Neural progenitor cell (in vitro differentiated cells): ENCODE measurements around the gene KRT8. TPM values are rescaled to one million over a fixed set of nuclear protein-coding genes. Genes with fewer than 3 reads are reported as not detected.
"Not testable (repeated sequence)": the region's sequence is repeated elsewhere in the genome, so short reads cannot be mapped to it uniquely, and the experiment has no call there.

Experiments
- DNase-seq: peaks from one replicate; pipeline ENCODE4 v3.0.0-alpha.2; 2016; ENCODE audit warnings: low spot score
- H2AFZ ChIP-seq: fragments of 200-600 bp; sonication (generic); replicated peaks from 2 replicates; pipeline ENCODE4 v1.6.1; 2016; ENCODE audit warnings: antibody characterized with exemption
- H3F3A ChIP-seq: fragments of 200-600 bp; sonication (generic); 2 replicates; pipeline ENCODE4 v1.6.1; 2016; ENCODE audit warnings: antibody characterized with exemption, low read depth
- H3K27ac ChIP-seq: fragments of 200-600 bp; sonication (generic); 2 replicates; pipeline ENCODE4 v1.5.1; 2016; ENCODE audit warnings: mild to moderate bottlenecking
- H3K27me3 ChIP-seq: fragments of 200-600 bp; sonication (generic); 2 replicates; pipeline ENCODE4 v1.6.1; 2016; ENCODE audit warnings: mild to moderate bottlenecking, moderate library complexity
- H3K36me3 ChIP-seq: fragments of 200-600 bp; sonication (generic); 2 replicates; pipeline ENCODE4 v1.5.1; 2016
- H3K4me1 ChIP-seq: fragments of 200-600 bp; sonication (generic); 2 replicates; pipeline ENCODE4 v1.6.1; 2016; ENCODE audit warnings: mixed run types
- H3K4me2 ChIP-seq: fragments of 200-600 bp; sonication (generic); 2 replicates; pipeline ENCODE4 v1.6.1; 2016
- H3K4me3 ChIP-seq: fragments of 200-600 bp; sonication (generic); 2 replicates; pipeline ENCODE4 v1.5.1; 2016
- H3K79me2 ChIP-seq: fragments of 200-600 bp; sonication (generic); 2 replicates; pipeline ENCODE4 v1.6.1; 2016; ENCODE audit warnings: low read depth
- H3K9ac ChIP-seq: fragments of 200-600 bp; sonication (generic); 2 replicates; pipeline ENCODE4 v1.6.1; 2016
- H3K9me3 ChIP-seq: fragments of 200-600 bp; sonication (generic); 2 replicates; pipeline ENCODE4 v1.5.1; 2016; ENCODE audit warnings: low read depth
- H4K20me1 ChIP-seq: fragments of 200-600 bp; sonication (generic); 2 replicates; pipeline ENCODE4 v1.6.1; 2016; ENCODE audit warnings: low read depth
- H3K27ac Mint-ChIP-seq: 3 replicates; pipeline ENCODE4 v1.8.0; 2021; ENCODE audit warnings: mixed read lengths
- H3K27me3 Mint-ChIP-seq: 2 replicates; pipeline ENCODE4 v1.8.0; 2022; ENCODE audit warnings: low read depth, mild to moderate bottlenecking, inconsistent platforms, moderate library complexity, mixed read lengths; ENCODE audit not compliant: insufficient read depth
- H3K36me3 Mint-ChIP-seq: 3 replicates; pipeline ENCODE4 v1.8.0; 2021; ENCODE audit warnings: mixed read lengths
- H3K4me1 Mint-ChIP-seq: 3 replicates; pipeline ENCODE4 v1.8.0; 2021; ENCODE audit warnings: mixed read lengths
- H3K4me3 Mint-ChIP-seq: 3 replicates; pipeline ENCODE4 v1.8.0; 2021; ENCODE audit warnings: mild to moderate bottlenecking, moderate library complexity, mixed read lengths
- H3K9me3 Mint-ChIP-seq: 3 replicates; pipeline ENCODE4 v1.8.0; 2020; ENCODE audit warnings: mixed read lengths
- EZH2phosphoT487 ChIP-seq: fragments of 200-600 bp; sonication (generic); IDR thresholded peaks from 2 replicates; pipeline ENCODE4 v1.6.1; 2017; ENCODE audit warnings: antibody characterized with exemption
- total RNA-seq: library from RNA; depleted of rRNA; stranded (reverse); fragments of >200 nt; gene quantifications from 2 replicates; pipeline ENCODE4 v1.2.3, GENCODE V29; 2015; ENCODE audit warnings: low replicate concordance
- TF ChIP-seq, protein P1 (sequence below): fragments of 200-600 bp; sonication (generic); IDR thresholded peaks from 2 replicates; pipeline ENCODE4 v1.5.1; 2017; ENCODE audit warnings: antibody characterized with exemption, mild to moderate bottlenecking

KRT8 gene
- total RNA-seq, 1 donor from 2014 or later: 168 TPM

DNA sequence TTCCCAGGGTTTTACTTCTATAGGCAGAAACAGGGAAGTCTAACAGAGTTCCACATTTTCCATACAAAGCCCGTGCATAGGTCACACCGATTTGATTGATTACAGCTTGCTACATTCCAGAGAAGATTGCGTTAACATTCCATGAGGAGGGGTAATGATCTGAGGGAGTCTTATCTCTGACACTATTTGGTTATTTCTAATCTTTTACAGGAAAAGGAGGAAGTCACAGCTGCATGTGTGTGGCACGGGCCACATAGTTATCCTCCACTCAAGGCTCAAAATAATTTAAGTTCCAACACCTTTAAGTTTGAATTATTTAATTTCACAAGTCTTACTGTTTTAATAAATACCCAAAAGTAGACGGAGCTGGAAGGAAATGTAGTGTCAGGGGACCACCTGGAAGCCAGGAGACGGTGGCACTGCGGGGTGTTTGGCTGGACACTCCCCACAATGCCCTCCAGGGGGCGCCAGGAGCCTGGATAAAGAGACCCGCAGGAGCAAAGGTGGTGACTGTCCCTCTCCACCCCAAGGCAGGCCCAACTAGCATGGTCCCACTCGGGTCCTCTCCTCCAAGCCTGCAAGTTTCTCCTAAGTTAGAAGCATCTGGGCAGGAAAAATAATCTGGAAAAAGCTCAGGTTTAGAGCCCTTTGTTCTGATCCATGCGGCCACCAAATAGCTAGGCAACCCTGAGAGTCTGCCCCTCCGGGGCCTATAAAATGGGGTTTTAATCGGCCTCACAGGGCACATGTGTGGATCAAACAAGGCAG, 20.2 kb downstream of the KRT8 start:
- H3K4me2 ChIP-seq: no peak overlapping the region
- H4K20me1 ChIP-seq: no peaks in the 10 kb centered on the region
- no peaks in the 10 kb centered on the region for H3K27me3 ChIP-seq
- H3K27ac ChIP-seq: no peak overlapping the region
- no peaks in the 10 kb centered on the region for H3K36me3 ChIP-seq
- no peaks in the 10 kb centered on the region for H3F3A ChIP-seq
- H3K4me1 ChIP-seq: no peaks in the 10 kb centered on the region
- TF ChIP-seq, protein P1, sequence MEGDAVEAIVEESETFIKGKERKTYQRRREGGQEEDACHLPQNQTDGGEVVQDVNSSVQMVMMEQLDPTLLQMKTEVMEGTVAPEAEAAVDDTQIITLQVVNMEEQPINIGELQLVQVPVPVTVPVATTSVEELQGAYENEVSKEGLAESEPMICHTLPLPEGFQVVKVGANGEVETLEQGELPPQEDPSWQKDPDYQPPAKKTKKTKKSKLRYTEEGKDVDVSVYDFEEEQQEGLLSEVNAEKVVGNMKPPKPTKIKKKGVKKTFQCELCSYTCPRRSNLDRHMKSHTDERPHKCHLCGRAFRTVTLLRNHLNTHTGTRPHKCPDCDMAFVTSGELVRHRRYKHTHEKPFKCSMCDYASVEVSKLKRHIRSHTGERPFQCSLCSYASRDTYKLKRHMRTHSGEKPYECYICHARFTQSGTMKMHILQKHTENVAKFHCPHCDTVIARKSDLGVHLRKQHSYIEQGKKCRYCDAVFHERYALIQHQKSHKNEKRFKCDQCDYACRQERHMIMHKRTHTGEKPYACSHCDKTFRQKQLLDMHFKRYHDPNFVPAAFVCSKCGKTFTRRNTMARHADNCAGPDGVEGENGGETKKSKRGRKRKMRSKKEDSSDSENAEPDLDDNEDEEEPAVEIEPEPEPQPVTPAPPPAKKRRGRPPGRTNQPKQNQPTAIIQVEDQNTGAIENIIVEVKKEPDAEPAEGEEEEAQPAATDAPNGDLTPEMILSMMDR: peak; percentile 99
- TF ChIP-seq EZH2phosphoT487: no peak
- H2AFZ ChIP-seq: no peak overlapping the region
- Mint-ChIP-seq H3K27me3 (peaks cover 9% of the 10 kb centered on the region), H3K36me3 (no peaks in the 10 kb centered on the region), H3K9me3 (no peaks in the 10 kb centered on the region), H3K4me3 (no peak overlapping the region), H3K27ac (no peak overlapping the region), H3K4me1 (peaks cover 9% of the 10 kb centered on the region)
- H3K4me3 ChIP-seq: no peak overlapping the region
- no peaks in the 10 kb centered on the region for H3K9me3 ChIP-seq
- no peaks in the 10 kb centered on the region for H3K79me2 ChIP-seq
- DNase-seq: peak; percentile 83
- no peak overlapping the region for H3K9ac ChIP-seq

DNA sequence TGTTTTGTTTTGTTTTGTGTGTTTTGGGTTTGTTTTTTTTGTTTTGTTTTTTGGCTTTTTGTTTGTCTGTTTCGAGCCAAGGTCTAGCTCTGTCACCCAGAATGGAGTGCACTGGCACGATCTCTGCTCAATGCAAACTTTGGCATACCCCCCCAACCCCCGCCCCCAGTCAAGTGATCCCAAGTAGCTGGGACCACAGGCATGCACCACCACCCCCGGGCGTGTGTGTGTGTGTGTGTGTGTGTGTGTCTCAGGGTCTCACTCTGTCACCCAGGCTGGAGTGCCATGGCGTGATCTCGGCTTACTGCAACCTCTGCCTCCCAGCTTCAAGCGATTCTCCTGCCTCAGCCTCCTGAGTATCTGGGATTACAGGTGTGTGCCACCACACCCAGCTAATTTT, 24.4 kb downstream of the KRT8 start:
- H3K4me3 ChIP-seq, H4K20me1 ChIP-seq, H3K27ac Mint-ChIP-seq, H3K9ac ChIP-seq, H2AFZ ChIP-seq, H3K79me2 ChIP-seq, H3K36me3 ChIP-seq, H3K27me3 Mint-ChIP-seq, H3K27me3 ChIP-seq, H3K9me3 Mint-ChIP-seq, DNase-seq, H3K4me3 Mint-ChIP-seq, H3K4me2 ChIP-seq, H3K4me1 Mint-ChIP-seq, H3K27ac ChIP-seq, H3K4me1 ChIP-seq, H3K9me3 ChIP-seq, H3K36me3 Mint-ChIP-seq, H3F3A ChIP-seq: not testable (repeated sequence)

DNA sequence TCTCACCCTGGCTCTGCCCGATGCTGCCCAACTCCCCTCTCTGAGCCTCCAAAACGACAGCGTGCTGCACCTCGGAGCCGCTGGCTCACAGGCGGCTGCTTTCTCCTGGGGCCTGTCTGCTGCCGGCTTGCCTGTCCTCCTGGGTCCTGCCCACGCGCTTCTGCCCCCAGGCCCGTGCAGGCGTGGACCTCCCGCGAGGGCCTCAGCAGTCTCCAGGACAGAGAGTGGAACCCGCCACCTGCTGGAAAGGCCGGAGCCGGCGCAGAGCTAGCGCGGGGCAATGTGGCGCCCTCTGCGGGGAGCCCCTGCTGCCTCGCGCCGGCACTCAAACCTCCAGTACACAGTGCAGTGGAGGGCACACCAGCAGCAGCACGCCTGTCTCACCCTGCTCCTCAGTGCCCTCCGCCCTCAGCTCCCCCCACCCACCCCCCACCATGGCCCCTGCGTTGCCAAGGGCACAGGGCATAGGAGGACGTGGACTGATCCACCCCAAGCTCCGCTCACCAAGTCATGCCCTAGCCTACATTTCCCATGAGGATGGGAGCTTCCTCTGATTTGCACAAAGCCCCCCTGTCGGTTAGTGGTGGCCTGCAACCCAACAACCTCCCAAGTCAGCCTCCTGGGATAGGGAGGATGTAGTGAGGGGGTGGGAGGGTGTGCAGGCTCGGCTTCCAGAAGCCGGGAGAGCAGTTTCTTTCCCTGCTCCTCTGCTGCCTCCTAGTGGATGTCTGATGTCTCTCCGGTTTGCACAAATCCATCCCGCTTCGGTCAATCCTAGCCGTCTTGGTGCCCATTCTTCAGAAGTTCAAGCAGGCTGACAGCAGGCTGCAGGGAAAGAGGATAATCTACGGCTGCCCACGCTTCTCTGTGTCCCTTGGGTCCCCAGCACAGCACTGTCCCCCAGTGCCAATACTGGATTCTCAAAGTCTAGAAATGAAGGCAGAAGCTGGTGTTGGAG, 25.2 kb downstream of the KRT8 start:
- Histone ChIP-seq H3K79me2 (no peaks in the 10 kb centered on the region), H4K20me1 (no peaks in the 10 kb centered on the region), H3K27me3 (peaks cover 6% of the 10 kb centered on the region), H3K4me2 (peak overlapping the region; percentile 74), H3K9me3 (no peaks in the 10 kb centered on the region), H3K27ac (no peak overlapping the region), H3F3A (no peaks in the 10 kb centered on the region), H3K36me3 (no peaks in the 10 kb centered on the region), H2AFZ (peak overlapping the region; percentile 74), H3K9ac (no peak overlapping the region), H3K4me1 (peaks cover 6% of the 10 kb centered on the region), H3K4me3 (peak overlapping the region; percentile 31)
- no peak for TF ChIP-seq EZH2phosphoT487
- TF ChIP-seq, protein P1: peak; percentile 67
- peak; percentile 96 for DNase-seq
- H3K4me3 Mint-ChIP-seq: peak overlapping the region; percentile 75
- peak overlapping the region; percentile 83 for H3K27ac Mint-ChIP-seq
- peaks cover 12% of the 10 kb centered on the region for H3K27me3 Mint-ChIP-seq
- peaks cover 12% of the 10 kb centered on the region for H3K4me1 Mint-ChIP-seq
- no peaks in the 10 kb centered on the region for H3K9me3 Mint-ChIP-seq
- H3K36me3 Mint-ChIP-seq: no peaks in the 10 kb centered on the region
